Neuronal stem cell (in vitro differentiated cells): Measurements from ENCODE around the gene MRPL36.

ENCODE experiments used
- DNase-seq: peaks from one replicate; pipeline ENCODE4 v3.0.0-alpha.2; 2013; ENCODE audit warnings: low spot score
- H2AFZ ChIP-seq: one replicate; pipeline ENCODE4 v1.6.1; 2013; ENCODE audit warnings: mild to moderate bottlenecking, low read length, inconsistent platforms
- H2AK5ac ChIP-seq: 2 replicates; pipeline ENCODE4 v1.6.1; 2013; ENCODE audit warnings: low read depth, mild to moderate bottlenecking, inconsistent platforms, low read length, moderate library complexity, mixed read lengths
- H2BK120ac ChIP-seq: 2 replicates; pipeline ENCODE4 v1.6.1; 2013; ENCODE audit warnings: low read depth, mild to moderate bottlenecking, inconsistent platforms, low read length, moderate library complexity, mixed read lengths
- H2BK12ac ChIP-seq: one replicate; pipeline ENCODE4 v1.6.1; 2013; ENCODE audit warnings: low read length, inconsistent platforms
- H2BK15ac ChIP-seq: 2 replicates; pipeline ENCODE4 v1.6.1; 2013; ENCODE audit warnings: mild to moderate bottlenecking, low read length, inconsistent platforms, mixed read lengths
- H2BK5ac ChIP-seq: one replicate; pipeline ENCODE4 v1.6.1; 2013; ENCODE audit warnings: inconsistent platforms, mild to moderate bottlenecking, low read length, moderate library complexity
- H3K14ac ChIP-seq: one replicate; pipeline ENCODE4 v1.6.1; 2013; ENCODE audit warnings: low read length, inconsistent platforms
- H3K18ac ChIP-seq: 2 replicates; pipeline ENCODE4 v1.6.1; 2013; ENCODE audit warnings: low read length, inconsistent platforms
- H3K23ac ChIP-seq: 2 replicates; pipeline ENCODE4 v1.6.1; 2013; ENCODE audit warnings: low read depth, mild to moderate bottlenecking, mixed read lengths, low read length, inconsistent platforms; ENCODE audit not compliant: poor library complexity
- H3K27ac ChIP-seq: replicated peaks from 3 replicates; pipeline ENCODE4 v1.5.1; 2013; ENCODE audit warnings: low read length, inconsistent platforms
- H3K27me3 ChIP-seq, 3 experiments: 2 replicates each; pipeline ENCODE4 v1.6.1; 2013; ENCODE audit warnings: low read length in 3 of 3, mild to moderate bottlenecking in 2 of 3, inconsistent platforms in 1 of 3, low read depth in 1 of 3, mixed read lengths in 1 of 3, moderate library complexity in 1 of 3; ENCODE audit not compliant: control insufficient read depth in 3 of 3, insufficient read depth in 3 of 3
- H3K36me3 ChIP-seq, 2 donors: replicated peaks in 1 of 2; 2 replicates each; pipeline ENCODE4 v1.6.1; 2013; ENCODE audit warnings: low read length in 2 of 2; ENCODE audit not compliant: control insufficient read depth in 2 of 2, insufficient read depth in 2 of 2
- H3K4ac ChIP-seq: 2 replicates; pipeline ENCODE4 v1.6.1; 2013; ENCODE audit warnings: inconsistent platforms, mild to moderate bottlenecking, low read length, moderate library complexity
- H3K4me1 ChIP-seq, 2 donors: 1 replicate in 1 of 2; 2 replicates in 1 of 2; pipeline ENCODE4 v1.6.1; 2013; ENCODE audit warnings: low read length in 2 of 2, low read depth in 1 of 2; ENCODE audit not compliant: control insufficient read depth in 2 of 2, insufficient read depth in 1 of 2
- H3K4me2 ChIP-seq: one replicate; pipeline ENCODE4 v1.6.1; 2013; ENCODE audit warnings: mild to moderate bottlenecking, low read length, inconsistent platforms; ENCODE audit not compliant: insufficient read depth, poor library complexity, severe bottlenecking
- H3K4me3 ChIP-seq, 2 donors: 2 replicates each; pipeline ENCODE4 v1.5.1; 2013; ENCODE audit warnings: low read length in 2 of 2, mild to moderate bottlenecking in 2 of 2, inconsistent platforms in 1 of 2, moderate library complexity in 1 of 2
- H3K79me1 ChIP-seq: one replicate; pipeline ENCODE4 v1.6.1; 2013; ENCODE audit warnings: low read depth, mild to moderate bottlenecking, inconsistent platforms, low read length, moderate library complexity
- H3K9ac ChIP-seq: one replicate; pipeline ENCODE4 v1.6.1; 2013; ENCODE audit warnings: mild to moderate bottlenecking, low read depth, low read length, inconsistent platforms; ENCODE audit not compliant: poor library complexity
- H3K9me3 ChIP-seq, 2 donors: replicated peaks in 1 of 2; 2 replicates each; pipeline versions ENCODE3 to v1.6.1; 2013; ENCODE audit warnings: low read length in 2 of 2, mild to moderate bottlenecking in 2 of 2, inconsistent platforms in 1 of 2, low read depth in 1 of 2, mixed read lengths in 1 of 2, moderate library complexity in 1 of 2; ENCODE audit not compliant: control insufficient read depth in 2 of 2, insufficient read depth in 1 of 2
- H4K8ac ChIP-seq: one replicate; pipeline ENCODE4 v1.6.1; 2013; ENCODE audit warnings: low read depth, mild to moderate bottlenecking, inconsistent platforms, low read length, moderate library complexity
- H4K91ac ChIP-seq: one replicate; pipeline ENCODE4 v1.6.1; 2013; ENCODE audit warnings: low read length, low read depth, mild to moderate bottlenecking, inconsistent platforms; ENCODE audit not compliant: poor library complexity
- WGBS, 2 donors: extraction: QIAGEN DNeasy Blood & Tissue Kit; methylation state at CpG; one replicate each; pipeline ENCODE4 v1.1.7; 2013; ENCODE audit warnings: missing lambda C conversion rate in 2 of 2, mixed read lengths in 1 of 2; ENCODE audit not compliant: insufficient read length in 2 of 2, insufficient replicate concordance in 1 of 2; ENCODE audit errors: extremely low coverage in 2 of 2; 5-methylcytosine and 5-hydroxymethylcytosine counted together

The MRPL36 gene

GRCh38 chr5:1815071-1815786 lies 15.6 kb upstream of the MRPL36 start:
- peaks cover 49 to 99% of the 10 kb centered on the region in 2 donors for H3K36me3 ChIP-seq
- H2BK12ac ChIP-seq = no peak overlapping the region
- peaks cover 5% of the 10 kb centered on the region for H3K79me1 ChIP-seq
- no peak overlapping the region for H2AFZ ChIP-seq
- H2AK5ac ChIP-seq = no peak overlapping the region
- H4K91ac ChIP-seq = no peak overlapping the region
- no peak overlapping the region for H3K4me3 ChIP-seq
- no peak overlapping the region for H2BK5ac ChIP-seq
- H3K14ac ChIP-seq = no peak overlapping the region
- no peak overlapping the region for H4K8ac ChIP-seq
- no peak overlapping the region for H3K18ac ChIP-seq
- peaks cover 0 to 18% of the 10 kb centered on the region in 2 donors for H3K9me3 ChIP-seq
- no peak for DNase-seq
- H3K9ac ChIP-seq = no peak overlapping the region
- no peak overlapping the region for H2BK15ac ChIP-seq
- no peak overlapping the region for H3K23ac ChIP-seq
- WGBS, 2 donors = no CpG with 5 or more reads among the region's 18 CpGs
- H3K4me2 ChIP-seq = no peak overlapping the region
- no peak overlapping the region for H2BK120ac ChIP-seq
- no peaks in the 10 kb centered on the region for H3K27me3 ChIP-seq
- H3K4me1 ChIP-seq = peaks cover 0 to 2% of the 10 kb centered on the region in 2 donors
- H3K27ac ChIP-seq = no peak overlapping the region
- no peak overlapping the region for H3K4ac ChIP-seq

GRCh38 chr5:1814183-1815020 lies 14.8 kb upstream of the MRPL36 start:
- no peak overlapping the region for H3K4me2 ChIP-seq
- no peak overlapping the region for H3K14ac ChIP-seq
- H3K18ac ChIP-seq = no peak overlapping the region
- no peak overlapping the region for H2BK12ac ChIP-seq
- no peak overlapping the region for H3K27ac ChIP-seq
- H3K9ac ChIP-seq = no peak overlapping the region
- no peak overlapping the region for H2BK120ac ChIP-seq
- no peak overlapping the region for H4K91ac ChIP-seq
- no peaks in the 10 kb centered on the region for H3K27me3 ChIP-seq
- H2AFZ ChIP-seq = no peak overlapping the region
- no peak overlapping the region for H3K4me3 ChIP-seq
- H3K23ac ChIP-seq = no peak overlapping the region
- H3K9me3 ChIP-seq = peaks cover 0 to 15% of the 10 kb centered on the region in 2 donors
- H3K4ac ChIP-seq = no peak overlapping the region
- no CpG with 5 or more reads among the region's 30 CpGs for WGBS, 2 donors
- H2BK5ac ChIP-seq = no peak overlapping the region
- H2AK5ac ChIP-seq = no peak overlapping the region
- DNase-seq = no peak
- H4K8ac ChIP-seq = no peak overlapping the region
- H3K36me3 ChIP-seq = peaks cover 47 to 99% of the 10 kb centered on the region in 2 donors
- peaks cover 5% of the 10 kb centered on the region for H3K79me1 ChIP-seq
- peaks cover 0 to 2% of the 10 kb centered on the region in 2 donors for H3K4me1 ChIP-seq
- H2BK15ac ChIP-seq = no peak overlapping the region

- Histone ChIP-seq H3K4me1 (peaks cover 0 to 4% of the 10 kb centered on the region in 2 donors), H2BK15ac (no peak overlapping the region), H3K4me3 (no peak overlapping the region), H3K27ac (no peak overlapping the region), H3K9me3 (peaks cover 0 to 26% of the 10 kb centered on the region in 2 donors), H3K4me2 (no peak overlapping the region), H3K79me1 (peaks cover 11% of the 10 kb centered on the region), H2AK5ac (no peak overlapping the region), H3K18ac (no peak overlapping the region), H2BK120ac (no peak overlapping the region), H3K4ac (no peak overlapping the region), H4K8ac (no peak overlapping the region), H3K36me3 (peaks cover 52 to 99% of the 10 kb centered on the region in 2 donors), H3K23ac (no peak overlapping the region), H3K14ac (no peak overlapping the region), H3K9ac (no peak overlapping the region), H4K91ac (no peak overlapping the region), H2BK5ac (no peak overlapping the region), H3K27me3 (no peaks in the 10 kb centered on the region), H2BK12ac (no peak overlapping the region), H2AFZ (no peak overlapping the region)
- WGBS, 2 donors = no CpG with 5 or more reads among the region's 10 CpGs
- no peak for DNase-seq
Measured at GRCh38 chr5:1810581-1811101, 11.0 kb upstream of the MRPL36 start.
